Right lobe of liver (tissue), 4 donors: Measurements from ENCODE around the gene AUNIP.

ENCODE experiments used
- CTCF ChIP-seq, 4 donors: fragments of 200-600 bp in 3 of 4; fragments of 450-650 bp in 1 of 4; IDR thresholded peaks; one replicate each; pipeline versions ENCODE4 v1.5.1 to v1.8.0; 2016 to 2022; ENCODE audit warnings: antibody characterized with exemption in 4 of 4, mild to moderate bottlenecking in 2 of 4
- POLR2A ChIP-seq: fragments of 450-650 bp; IDR thresholded peaks from one replicate; pipeline ENCODE4 v1.6.1; 2017; ENCODE audit warnings: antibody characterized with exemption, mild to moderate bottlenecking
- donor health status: DM: no; HTN: no; CAD: no.
- donor health status: DM: no; HTN: no; CAD: no.
- donor health status: DM: no; HTN: yes; CAD: no.

- TF ChIP-seq CTCF (IDR thresholded peaks at IDR 0.05): no peak
- TF ChIP-seq POLR2A: no peak
Observed at GRCh38 chr1:25848531-25848930, 10.7 kb downstream of the AUNIP start.
